ENCODE measurements around the gene TEKT5.

TEKT5 gene

GRCh38 chr16:10607157-10607556 is 87.6 kb downstream of the TEKT5 start:
- DNase-seq: no peak

- no peak for DNase-seq
Measured at GRCh38 chr16:10606607-10607006, 88.1 kb downstream of the TEKT5 start.

GRCh38 chr16:10605636-10606035 is 89.1 kb downstream of the TEKT5 start:
- DNase-seq: no peak

- DNase-seq: no peak
Measured at GRCh38 chr16:10601444-10602408, 93.0 kb downstream of the TEKT5 start.

GRCh38 chr16:10600782-10601443 is 93.8 kb downstream of the TEKT5 start:
- no peak for DNase-seq

GRCh38 chr16:10599626-10600025 is 95.1 kb downstream of the TEKT5 start:
- DNase-seq: no peak

- no peak for DNase-seq
Measured at GRCh38 chr16:10598157-10598556, 96.6 kb downstream of the TEKT5 start.

- DNase-seq: no peak
Measured at GRCh38 chr16:10597187-10597601, 97.5 kb downstream of the TEKT5 start.

GRCh38 chr16:10594312-10594950 is 100.3 kb downstream of the TEKT5 start:
- DNase-seq: no peak

GRCh38 chr16:10592611-10593010 is 102.1 kb downstream of the TEKT5 start:
- DNase-seq: no peak

- DNase-seq: no peak
Measured at GRCh38 chr16:10590342-10590741, 104.4 kb downstream of the TEKT5 start.

GRCh38 chr16:10589109-10589508 is 105.6 kb downstream of the TEKT5 start:
- no peak for DNase-seq

- DNase-seq: no peak
Measured at GRCh38 chr16:10587622-10588021, 107.1 kb downstream of the TEKT5 start.

GRCh38 chr16:10584981-10585438 is 109.7 kb downstream of the TEKT5 start:
- DNase-seq: no peak

- no peak for DNase-seq
Measured at GRCh38 chr16:10583269-10583668, 111.5 kb downstream of the TEKT5 start.

GRCh38 chr16:10581507-10581906 is 113.2 kb downstream of the TEKT5 start:
- no peak for DNase-seq

- DNase-seq: no peak
Measured at GRCh38 chr16:10580883-10581247, 113.9 kb downstream of the TEKT5 start.

- no peak for DNase-seq
Measured at GRCh38 chr16:10579965-10580882, 114.5 kb downstream of the TEKT5 start, which contains the start of gene EMP2. Gene EMP2 (minus strand): TSS chr16:10580598. CDS start chr16:10547617, 32,981 bp downstream.

- DNase-seq: no peak
Measured at GRCh38 chr16:10579575-10579964, 115.2 kb downstream of the TEKT5 start.

GRCh38 chr16:10578474-10579316 is 116.0 kb downstream of the TEKT5 start:
- no peak for DNase-seq
